HL-60 (cell line): ENCODE results near the gene DIDO1.

ENCODE experiments used
- DNase-seq, 2 experiments: peaks; one replicate each; pipeline ENCODE4 v3.0.0-alpha.2; 2010 to 2020; ENCODE audit warnings: low read depth in 1 of 2, low spot score in 1 of 2
- H3K27ac ChIP-seq: fragments of 250-450 bp; sonication (Bioruptor Pico); replicated peaks from 2 replicates; pipeline ENCODE4 v1.5.1; 2020; ENCODE audit warnings: mild to moderate bottlenecking, moderate library complexity
- H3K27me3 ChIP-seq: fragments of 250-450 bp; sonication (Bioruptor Pico); 2 replicates; pipeline ENCODE4 v1.5.1; 2021; ENCODE audit warnings: mild to moderate bottlenecking, moderate library complexity; ENCODE audit not compliant: insufficient read depth, poor library complexity, severe bottlenecking
- H3K4me3 ChIP-seq: replicated peaks from 2 replicates; pipeline ENCODE4 v1.5.1; 2011; ENCODE audit warnings: mild to moderate bottlenecking, control low read depth, low read length; ENCODE audit not compliant: insufficient read depth
- CTCF ChIP-seq: IDR thresholded peaks from one replicate; pipeline ENCODE4 v1.5.1; 2011; ENCODE audit warnings: low read length, control low read depth, inconsistent platforms; ENCODE audit not compliant: insufficient read depth
- GABPA ChIP-seq: IDR thresholded peaks from 2 replicates; pipeline ENCODE4 v1.6.1; 2012; ENCODE audit warnings: low read depth
- POLR2AphosphoS5 ChIP-seq: IDR thresholded peaks from 2 replicates; pipeline ENCODE4 v1.6.1; 2012; ENCODE audit warnings: low read depth
- REST ChIP-seq: IDR thresholded peaks from 2 replicates; pipeline ENCODE4 v1.6.1; 2012; ENCODE audit warnings: low read depth; ENCODE audit not compliant: insufficient replicate concordance
- SPI1 ChIP-seq: IDR thresholded peaks from 2 replicates; pipeline ENCODE4 v1.6.1; 2012; ENCODE audit warnings: low read depth, mild to moderate bottlenecking, borderline replicate concordance

The DIDO1 gene

DNA sequence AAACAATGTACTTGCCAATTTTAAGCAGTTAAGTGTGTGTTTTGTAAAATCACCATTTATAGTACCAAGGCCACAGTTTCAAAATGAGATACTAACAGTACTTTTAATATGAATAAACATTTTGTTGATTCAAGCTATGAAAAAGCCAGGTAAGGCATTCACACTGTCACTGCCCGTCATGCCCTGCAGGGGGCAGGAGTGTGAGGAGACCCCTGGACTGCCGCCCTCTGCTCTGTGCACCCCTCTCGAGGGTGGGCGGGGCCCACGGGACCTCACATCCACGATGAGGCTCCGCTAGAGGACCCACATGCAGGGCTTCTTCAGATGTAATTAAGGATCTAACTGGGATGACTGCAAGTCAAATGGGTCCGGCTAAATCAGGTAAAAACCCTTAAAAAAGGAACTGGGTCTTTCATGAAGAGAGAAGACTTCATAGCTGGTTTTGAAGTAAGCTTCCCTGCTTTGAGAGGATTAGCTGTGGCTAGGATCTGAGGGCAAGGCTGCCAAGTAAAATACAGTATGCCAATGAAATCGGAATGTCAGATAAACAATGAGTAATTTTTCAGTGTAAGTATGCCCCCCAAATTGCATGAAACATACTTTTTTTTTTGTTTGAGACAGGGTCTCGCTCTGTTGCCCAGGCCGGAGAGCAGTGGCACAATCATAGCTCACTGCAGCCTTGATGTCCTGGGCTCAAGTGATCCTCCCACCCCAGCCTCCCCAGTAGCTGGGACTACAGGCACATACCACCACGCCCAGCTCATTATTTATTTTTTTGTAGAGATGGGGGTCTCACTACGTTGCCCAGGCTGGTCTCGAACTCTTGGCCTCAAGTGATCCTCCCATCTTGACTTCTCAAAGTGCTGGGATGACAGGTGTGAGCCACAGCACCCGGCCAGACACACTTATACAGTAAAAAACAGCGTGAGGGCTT is 18.7 kb downstream of the DIDO1 start:
- no peak overlapping the region for H3K4me3 ChIP-seq
- TF ChIP-seq REST, result no peak
- no peak overlapping the region for H3K27ac ChIP-seq
- no peak for DNase-seq
- no peaks in the 10 kb centered on the region for H3K27me3 ChIP-seq

DNA sequence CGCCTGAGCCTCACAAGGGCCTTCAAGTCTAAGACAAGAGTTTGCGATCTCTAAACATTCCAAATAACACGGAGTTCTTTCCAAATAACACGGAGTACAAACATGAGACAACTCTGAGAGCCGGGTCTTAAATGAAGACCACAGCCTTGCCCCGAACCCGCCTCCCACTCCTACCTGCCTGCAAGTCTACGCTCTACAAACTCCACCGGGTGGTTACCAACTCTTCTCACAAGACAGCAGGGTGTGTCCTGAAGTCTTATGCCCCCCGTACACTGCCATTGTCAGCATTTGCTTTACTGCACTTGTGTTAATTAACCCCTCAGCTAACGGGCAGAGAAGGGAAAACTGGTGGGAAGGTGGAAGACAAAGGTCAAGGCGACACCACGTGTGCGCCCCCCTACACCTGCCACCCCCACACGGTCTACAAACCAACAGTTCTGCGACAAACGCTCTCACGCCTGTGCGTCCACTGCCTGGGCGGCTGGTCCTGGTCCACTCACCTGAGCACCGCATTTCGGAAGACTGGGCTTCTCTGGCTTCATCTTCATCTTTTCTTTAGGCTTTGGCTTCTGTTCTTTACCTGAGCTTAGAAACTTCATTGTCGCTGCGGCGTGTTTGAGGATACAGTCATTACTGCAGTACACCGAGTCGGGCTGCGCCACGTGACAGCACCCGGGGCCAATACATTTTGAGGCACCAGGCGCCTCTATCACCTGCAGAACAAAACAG is 19.5 kb downstream of the DIDO1 start:
- H3K4me3 ChIP-seq, result no peak overlapping the region
- no peak overlapping the region for H3K27ac ChIP-seq
- no peaks in the 10 kb centered on the region for H3K27me3 ChIP-seq
- TF ChIP-seq SPI1 (no peak), GABPA (no peak), POLR2AphosphoS5 (no peak), CTCF (no peak), REST (no peak)
- no peak for DNase-seq

- Histone ChIP-seq H3K4me3 (no peak overlapping the region), H3K27ac (no peak overlapping the region), H3K27me3 (no peaks in the 10 kb centered on the region)
- no peak for TF ChIP-seq POLR2AphosphoS5
- TF ChIP-seq SPI1, result no peak
- no peak for TF ChIP-seq CTCF
- TF ChIP-seq REST, result no peak
- TF ChIP-seq GABPA, result no peak
- DNase-seq, result no peak
Measured at GRCh38 chr20:62906209-62906608, 20.1 kb downstream of the DIDO1 start.
